GM19463 (cell line): Measurements from ENCODE around the gene WEE2.

Source experiments
- ATAC-seq: cut with Tn5 transposase; IDR thresholded peaks from one replicate; pipeline ENCODE4 v1.9.1; 2021; ENCODE audit warnings: mild to moderate bottlenecking, moderate library complexity; ENCODE audit not compliant: unreplicated experiment

The WEE2 gene

DNA sequence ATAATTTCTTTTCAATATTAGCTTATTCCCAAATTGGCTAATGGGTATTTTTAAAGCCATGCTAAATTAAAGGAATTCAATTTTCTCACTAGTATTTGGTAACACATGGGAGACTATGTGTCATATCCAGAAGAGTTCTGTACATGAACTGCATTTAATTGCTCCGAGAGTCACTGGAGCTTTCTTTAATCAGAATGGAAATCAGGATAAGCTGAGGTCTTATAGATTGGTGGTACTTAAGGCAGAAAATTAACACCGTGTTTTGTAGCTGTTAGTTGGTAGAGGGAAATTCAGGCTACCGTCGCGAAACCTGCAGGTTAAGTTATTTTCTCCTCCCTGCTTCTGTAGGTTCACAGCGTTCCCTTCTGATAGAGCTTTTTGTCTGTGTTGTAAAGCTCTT, at the start of gene WEE2:
TSS of gene WEE2 (plus strand) at position 3 of the 400 bp plus-strand sequence. CDS start 406 bp downstream, outside the sequence.
- ATAC-seq, result no peak

GRCh38 chr7:141659501-141659900, 48.7 kb upstream of the WEE2 start:
- ATAC-seq, result no peak

GRCh38 chr7:141660259-141660658, 47.9 kb upstream of the WEE2 start:
- ATAC-seq, result no peak

- no peak for ATAC-seq
Measured at GRCh38 chr7:141663081-141663849, 44.9 kb upstream of the WEE2 start.

DNA sequence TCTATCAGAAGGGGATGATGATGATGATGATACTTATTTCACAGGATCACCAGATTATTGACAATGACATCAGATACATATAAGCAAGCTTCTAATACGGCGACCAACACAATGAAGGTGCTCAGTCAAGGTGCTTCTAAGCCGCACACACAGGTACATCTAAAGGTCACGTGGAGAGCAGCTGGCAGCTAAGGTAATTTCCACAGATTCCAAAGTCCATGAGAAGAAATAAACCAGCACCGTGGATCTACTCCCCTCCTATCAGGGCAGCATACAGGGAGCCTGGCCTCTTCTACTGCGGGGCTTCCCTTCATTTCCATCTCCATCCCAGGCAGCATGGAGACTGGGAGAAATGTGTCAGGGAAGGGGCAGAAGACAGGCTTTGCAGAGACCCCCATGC, 43.7 kb upstream of the WEE2 start:
- ATAC-seq, result no peak

DNA sequence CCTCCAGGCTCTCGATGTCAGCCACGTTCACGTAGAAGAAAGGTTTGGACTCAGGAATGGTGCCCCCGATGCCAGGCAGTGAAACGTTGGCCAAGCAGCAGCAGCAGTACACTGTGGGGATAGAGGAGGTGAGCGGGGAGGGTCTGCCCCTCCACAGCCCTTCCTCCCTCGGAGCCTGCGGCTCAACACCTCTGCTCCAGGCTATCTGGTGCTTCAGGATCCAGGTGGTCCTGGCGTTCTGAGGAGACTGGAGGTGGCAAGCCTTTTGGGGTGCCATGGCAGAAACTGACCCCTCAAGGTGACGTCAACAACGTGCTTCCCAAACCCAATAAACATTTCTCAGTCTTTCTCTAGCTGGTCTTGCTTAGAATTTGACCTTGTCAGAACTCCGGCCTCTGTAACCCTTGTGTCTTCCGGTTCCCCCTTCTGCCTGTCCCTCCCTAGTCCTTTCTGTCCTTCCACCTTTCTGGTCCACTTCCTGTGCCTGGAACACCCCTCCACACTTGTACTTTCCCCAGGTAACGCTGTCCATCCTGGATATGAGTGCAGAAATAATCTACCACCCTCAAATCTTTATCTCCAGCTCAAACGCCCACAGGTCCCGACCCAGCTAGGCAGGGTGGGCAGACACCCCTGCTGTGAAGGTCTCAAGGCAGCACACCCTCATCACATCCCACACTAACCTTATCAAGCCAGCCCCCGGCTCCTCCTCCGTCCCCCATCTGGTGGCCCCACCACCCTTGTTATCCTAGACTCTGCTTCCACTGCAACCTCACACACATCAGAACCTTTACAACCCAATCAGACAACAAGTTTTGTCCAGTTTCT, 42.7 kb upstream of the WEE2 start:
- no peak for ATAC-seq

- ATAC-seq, result no peak
Measured at GRCh38 chr7:141666071-141666470, 42.1 kb upstream of the WEE2 start.

- ATAC-seq, result no peak
Measured at GRCh38 chr7:141668853-141669252, 39.3 kb upstream of the WEE2 start.

DNA sequence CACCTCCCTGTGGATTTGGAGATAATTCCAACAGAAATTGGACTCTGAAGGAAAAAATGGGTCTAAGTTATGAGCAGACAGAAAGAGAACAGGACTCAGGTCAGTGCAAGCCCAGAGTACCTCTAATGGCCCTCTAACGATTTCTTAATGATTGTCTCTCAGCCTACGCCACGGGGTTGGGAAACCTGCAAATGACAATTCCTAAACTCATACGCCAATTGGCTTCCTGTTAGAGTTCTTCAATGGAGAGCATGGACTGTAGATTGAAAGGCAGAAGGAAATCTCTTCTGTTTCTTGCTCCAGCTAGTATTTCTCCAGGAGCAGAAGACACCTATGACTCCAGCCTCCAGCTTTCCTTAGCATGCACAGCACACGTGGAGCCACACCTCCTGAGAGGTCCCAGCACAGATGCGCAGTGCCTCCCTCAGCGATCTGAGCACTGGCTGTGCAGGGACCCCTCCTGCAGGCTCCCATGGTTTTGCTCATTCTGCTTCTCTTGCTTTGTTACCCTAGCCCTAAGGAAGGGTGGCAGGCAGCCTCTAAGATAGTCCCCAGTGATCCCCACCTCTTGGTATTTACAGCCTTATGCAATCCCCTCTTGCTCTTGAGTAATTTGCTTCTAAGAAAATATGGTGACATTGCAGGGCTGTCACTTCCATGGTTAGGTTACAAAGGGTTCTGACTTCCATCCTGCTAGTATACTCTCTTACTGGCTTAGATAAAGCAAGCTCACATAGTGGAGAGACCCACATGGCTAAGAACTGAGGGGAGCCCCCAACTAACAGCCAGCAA, 36.3 kb upstream of the WEE2 start:
- ATAC-seq, result no peak

GRCh38 chr7:141673346-141673745, 34.8 kb upstream of the WEE2 start:
- ATAC-seq, result no peak

DNA sequence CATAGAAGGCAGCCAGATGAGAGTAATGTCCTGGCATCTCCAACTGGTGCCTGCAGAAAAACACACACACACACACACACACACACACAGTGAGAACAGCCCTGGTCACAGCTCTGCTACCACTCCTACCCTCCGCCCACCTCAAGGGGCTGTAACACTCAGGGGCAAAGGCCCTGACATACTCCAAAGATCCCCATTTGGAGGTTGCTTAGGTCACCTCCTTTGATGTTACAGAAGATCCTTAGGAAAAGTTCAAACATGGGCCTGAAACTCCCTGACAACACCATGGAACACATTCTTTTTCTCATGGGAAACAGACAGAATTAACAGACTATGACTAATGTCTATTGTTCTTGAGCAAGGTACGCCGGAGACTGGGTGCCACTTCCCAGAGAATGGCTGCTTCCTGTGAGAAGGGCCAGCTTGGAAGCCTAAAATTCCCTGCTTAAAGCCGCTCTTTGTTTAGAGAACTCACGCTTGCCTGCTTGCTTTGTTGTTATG, 33.9 kb upstream of the WEE2 start:
- ATAC-seq, result no peak

DNA sequence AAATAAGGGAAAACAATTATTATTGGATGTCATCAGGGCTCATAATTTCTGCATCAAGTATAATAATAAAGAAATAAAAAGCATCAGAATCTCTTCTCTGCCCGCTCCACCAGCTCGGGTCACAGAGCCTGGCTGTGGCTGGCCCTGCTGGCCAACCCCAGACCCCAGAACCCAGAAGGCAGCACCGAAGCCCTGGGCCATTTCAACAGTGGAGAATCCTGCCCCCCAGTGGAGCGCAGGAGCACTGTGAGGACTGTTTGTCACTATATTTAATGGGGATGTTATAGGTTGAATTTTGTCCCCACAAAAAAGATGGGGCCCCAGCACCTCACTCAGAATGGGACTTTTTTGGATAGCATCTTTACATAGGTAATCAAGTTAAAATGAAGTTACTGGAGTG, 33.5 kb upstream of the WEE2 start:
- ATAC-seq, result no peak

DNA sequence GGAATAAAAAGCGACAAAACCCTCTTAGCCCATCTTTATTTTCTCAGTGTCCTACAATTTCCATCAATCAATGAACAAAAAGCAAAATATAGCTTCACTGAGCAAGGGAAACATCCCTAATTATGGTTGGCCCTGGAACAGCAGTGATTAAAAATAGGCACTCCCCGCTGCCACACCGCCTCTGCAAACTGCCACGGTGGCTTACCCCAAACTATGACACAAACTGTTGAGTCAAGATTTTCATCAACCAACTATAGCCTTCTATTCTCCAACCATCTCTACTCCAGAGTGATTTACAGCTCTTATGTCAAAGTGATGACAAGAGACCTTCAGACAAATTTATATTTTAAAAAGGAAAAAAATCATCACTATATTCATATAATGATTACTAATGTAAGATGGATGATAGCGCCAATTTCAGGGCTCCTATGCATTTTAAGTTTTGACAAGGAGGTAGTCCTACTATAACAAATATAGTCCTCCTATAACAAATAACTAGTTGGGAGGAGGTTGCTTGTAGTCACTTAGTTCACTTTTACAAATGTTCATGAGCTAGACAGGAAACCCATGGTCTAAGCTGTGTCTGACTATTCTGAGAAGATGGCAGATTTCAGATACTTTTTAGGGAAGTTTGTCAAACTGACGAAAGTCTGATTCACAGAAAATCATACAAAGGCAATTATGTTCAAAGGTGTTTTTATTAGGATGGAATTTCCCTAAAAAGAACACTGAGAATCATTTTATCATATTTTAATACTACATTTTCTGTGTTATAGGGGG, 32.5 kb upstream of the WEE2 start:
- ATAC-seq, result no peak

DNA sequence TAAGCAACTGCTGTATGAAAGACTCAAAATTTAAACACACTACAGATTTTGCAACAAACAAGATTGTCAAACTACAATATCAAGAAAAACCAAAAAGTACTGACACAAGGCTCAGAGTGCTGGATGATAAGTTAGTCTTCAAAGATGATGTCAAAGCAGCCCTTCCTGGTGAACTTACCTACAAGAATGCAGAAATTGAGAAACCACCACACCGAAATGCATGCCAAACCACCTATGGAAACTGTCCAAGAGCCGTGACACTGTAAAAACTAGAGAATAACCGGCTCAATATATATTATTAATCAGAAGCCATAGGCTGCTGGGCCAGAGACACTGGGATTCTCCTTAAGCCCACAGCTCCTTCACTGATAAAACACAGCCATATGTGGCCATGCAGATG, 31.5 kb upstream of the WEE2 start:
- no peak for ATAC-seq

GRCh38 chr7:141679014-141679413, 29.1 kb upstream of the WEE2 start:
- ATAC-seq, result peak; percentile 48

DNA sequence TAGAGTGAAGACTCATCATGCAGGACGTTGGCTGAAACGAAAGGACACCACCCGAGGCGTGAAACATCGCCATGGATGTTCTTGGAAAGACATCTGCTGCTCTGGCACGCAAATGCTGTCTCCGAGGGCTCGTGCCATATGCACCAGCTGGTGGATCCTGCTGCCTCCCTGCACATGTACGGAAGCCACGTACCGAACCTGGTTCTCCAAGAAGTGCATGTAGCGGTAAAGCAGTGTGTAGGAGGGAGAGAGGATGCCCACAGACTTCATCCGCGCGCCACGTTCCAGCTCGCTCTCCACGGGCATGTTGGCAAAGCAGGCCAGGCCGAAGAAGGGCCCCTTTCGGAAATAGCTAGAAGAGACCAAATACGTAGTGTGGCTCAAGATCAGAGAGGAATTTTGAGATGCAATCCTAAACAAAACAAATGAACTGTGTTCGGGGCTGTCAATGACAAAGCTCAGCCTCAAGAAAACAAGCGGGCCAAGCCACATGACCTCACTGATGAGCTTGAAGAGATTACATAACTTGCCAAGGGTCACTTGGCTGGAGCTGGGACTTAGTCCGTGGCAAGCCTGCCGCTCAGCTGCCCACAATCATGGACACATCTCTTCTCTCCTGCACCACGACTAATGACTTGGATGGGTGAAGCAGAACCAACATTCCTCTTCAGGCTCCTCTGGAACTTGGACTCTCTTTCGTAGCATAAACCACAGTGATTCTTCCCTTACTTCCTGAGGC, 22.7 kb upstream of the WEE2 start:
- no peak for ATAC-seq

DNA sequence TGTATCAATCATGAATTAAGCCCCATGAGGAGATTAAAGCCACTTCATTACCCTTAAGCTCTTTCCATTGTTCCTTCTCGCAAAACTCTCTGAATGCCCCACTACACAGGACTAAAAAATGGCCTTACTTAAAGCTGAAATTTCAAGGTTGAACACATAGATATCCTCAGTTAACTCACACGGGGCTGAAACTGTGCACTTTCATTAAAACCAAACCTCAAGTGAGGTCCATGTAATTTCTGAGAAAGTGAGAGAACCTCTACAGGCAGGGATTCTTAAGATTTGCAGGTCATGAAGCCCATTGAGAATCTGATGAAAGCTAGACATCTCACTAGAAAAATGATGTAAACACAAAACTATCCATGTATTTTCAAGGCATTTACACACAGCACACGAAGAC, 22.1 kb upstream of the WEE2 start:
- ATAC-seq, result no peak

GRCh38 chr7:141686670-141687069, 21.5 kb upstream of the WEE2 start:
- ATAC-seq, result no peak

DNA sequence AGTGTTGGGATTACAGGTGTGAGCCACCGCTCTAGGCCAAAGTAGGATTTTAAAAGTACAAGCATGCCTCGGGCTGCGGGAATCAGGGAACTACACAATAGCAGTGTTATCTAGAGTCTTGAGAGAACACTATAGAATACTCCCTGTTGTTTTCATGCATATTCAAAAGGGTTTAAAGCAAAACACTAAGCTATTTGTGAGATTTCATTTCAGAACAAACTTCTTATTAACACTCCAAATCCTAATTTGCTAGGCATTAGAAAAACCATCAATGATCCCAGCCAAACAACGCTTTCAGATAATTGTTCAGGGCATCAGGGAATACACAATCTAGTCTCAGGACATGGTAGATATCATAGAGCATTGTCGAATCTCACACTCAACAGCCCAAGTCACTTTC, 20.1 kb upstream of the WEE2 start:
- no peak for ATAC-seq
